ENCODE data around the gene TSPAN13.

TSPAN13 gene

GRCh38 chr7:16739863-16740622 is 13.5 kb upstream of the TSPAN13 start:
- peak; percentile 91 for ATAC-seq

More at GRCh38 chr7:16739863-16740622, 13.5 kb upstream of the TSPAN13 start:
- TF ChIP-seq RARB (CRISPR knock-in tag; IDR thresholded peaks at IDR 0.05) (no peak), TSHZ2 (CRISPR knock-in tag; IDR thresholded peaks at IDR 0.05) (0 out of 2 replicates have a peak, but pooled peaks have one; percentile 26), GLIS3 (CRISPR knock-in tag; IDR thresholded peaks at IDR 0.05) (0 out of 2 replicates have a peak, but pooled peaks have one; percentile 52), ZC3H10 (CRISPR knock-in tag; IDR thresholded peaks at IDR 0.05) (no peak), ZFP30 (CRISPR knock-in tag; IDR thresholded peaks at IDR 0.05) (no peak), ARNTL (CRISPR knock-in tag; IDR thresholded peaks at IDR 0.05; ENCODE audit: borderline replicate concordance, low read depth) (no peak), CREB5 (CRISPR knock-in tag; IDR thresholded peaks at IDR 0.05; ENCODE audit: low read depth) (peak; percentile 73; the same call in 1 of the 2 replicates), PATZ1 (CRISPR knock-in tag; IDR thresholded peaks at IDR 0.05; ENCODE audit: borderline replicate concordance) (no peak), ZNF8 (CRISPR knock-in tag; IDR thresholded peaks at IDR 0.05) (no peak), ISL1 (CRISPR knock-in tag; IDR thresholded peaks at IDR 0.05) (peak; percentile 86), CSDC2 (CRISPR knock-in tag; IDR thresholded peaks at IDR 0.05) (no peak), CSRNP3 (CRISPR knock-in tag; IDR thresholded peaks at IDR 0.05) (peak; percentile 41; the same call in 1 of the 2 replicates), OSR1 (CRISPR knock-in tag; IDR thresholded peaks at IDR 0.05) (no peak), POU6F1 (CRISPR knock-in tag; IDR thresholded peaks at IDR 0.05; ENCODE audit: borderline replicate concordance, low read depth) (no peak), ZNF70 (CRISPR knock-in tag; IDR thresholded peaks at IDR 0.05) (no peak), BACH2 (CRISPR knock-in tag; IDR thresholded peaks at IDR 0.05; ENCODE audit: borderline replicate concordance) (no peak), PPARA (CRISPR knock-in tag; IDR thresholded peaks at IDR 0.05; ENCODE audit: borderline replicate concordance) (no peak), TCF4 (CRISPR knock-in tag; IDR thresholded peaks at IDR 0.05; ENCODE audit: borderline replicate concordance) (0 out of 2 replicates have a peak, but pooled peaks have one; percentile 15), ESRRG (CRISPR knock-in tag; IDR thresholded peaks at IDR 0.05) (no peak), TOX (CRISPR knock-in tag; IDR thresholded peaks at IDR 0.05; ENCODE audit: borderline replicate concordance) (no peak), ZNF565 (CRISPR knock-in tag; conservative IDR thresholded peaks at IDR 0.05; ENCODE audit: low read depth) (no peak), SNAI2 (CRISPR knock-in tag; IDR thresholded peaks at IDR 0.05) (peak; percentile 80; the same call in 1 of the 2 replicates), ZFP3 (CRISPR knock-in tag; IDR thresholded peaks at IDR 0.05) (peak; percentile 75; the same call in 1 of the 2 replicates)
